ENCODE results near the gene ATP8A2.

DNA sequence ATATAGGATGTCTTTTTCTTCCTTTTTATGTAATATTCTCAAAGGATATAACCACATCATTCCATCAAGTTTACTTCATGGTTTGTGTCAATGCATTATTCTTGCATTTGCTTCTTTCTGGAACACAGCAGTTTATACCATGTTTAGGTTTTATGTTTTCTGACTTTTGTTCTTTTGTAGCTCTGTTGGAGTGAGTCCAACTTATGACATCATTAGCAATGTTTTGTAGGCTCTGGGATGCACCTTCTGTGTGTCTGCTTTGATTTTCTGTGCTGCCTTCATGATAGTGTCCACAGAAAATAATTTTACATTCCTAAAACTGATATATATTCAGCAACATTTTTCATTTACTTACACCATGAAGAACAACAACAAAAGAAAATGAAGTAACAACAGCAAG, 611.1 kb downstream of the ATP8A2 start:
- no peak for TF ChIP-seq BRCA1 (IDR thresholded peaks at IDR 0.05; ENCODE audit: low read depth, low read length)
- TF ChIP-seq, protein P1, sequence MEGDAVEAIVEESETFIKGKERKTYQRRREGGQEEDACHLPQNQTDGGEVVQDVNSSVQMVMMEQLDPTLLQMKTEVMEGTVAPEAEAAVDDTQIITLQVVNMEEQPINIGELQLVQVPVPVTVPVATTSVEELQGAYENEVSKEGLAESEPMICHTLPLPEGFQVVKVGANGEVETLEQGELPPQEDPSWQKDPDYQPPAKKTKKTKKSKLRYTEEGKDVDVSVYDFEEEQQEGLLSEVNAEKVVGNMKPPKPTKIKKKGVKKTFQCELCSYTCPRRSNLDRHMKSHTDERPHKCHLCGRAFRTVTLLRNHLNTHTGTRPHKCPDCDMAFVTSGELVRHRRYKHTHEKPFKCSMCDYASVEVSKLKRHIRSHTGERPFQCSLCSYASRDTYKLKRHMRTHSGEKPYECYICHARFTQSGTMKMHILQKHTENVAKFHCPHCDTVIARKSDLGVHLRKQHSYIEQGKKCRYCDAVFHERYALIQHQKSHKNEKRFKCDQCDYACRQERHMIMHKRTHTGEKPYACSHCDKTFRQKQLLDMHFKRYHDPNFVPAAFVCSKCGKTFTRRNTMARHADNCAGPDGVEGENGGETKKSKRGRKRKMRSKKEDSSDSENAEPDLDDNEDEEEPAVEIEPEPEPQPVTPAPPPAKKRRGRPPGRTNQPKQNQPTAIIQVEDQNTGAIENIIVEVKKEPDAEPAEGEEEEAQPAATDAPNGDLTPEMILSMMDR (IDR thresholded peaks at IDR 0.05; ENCODE audit: control extremely low read depth in 1 of 3, insufficient read depth in 1 of 3, low read depth in 1 of 3, low read length in 3 of 3): no peak
- no peak for TF ChIP-seq POLR2AphosphoS5 (IDR thresholded peaks at IDR 0.05; ENCODE audit: low read depth, low read length)
- no peak for TF ChIP-seq POLR2A (IDR thresholded peaks at IDR 0.05; ENCODE audit: control extremely low read depth in 1 of 2, low read depth in 2 of 2, low read length in 2 of 2)
- TF ChIP-seq EP300 (IDR thresholded peaks at IDR 0.05; ENCODE audit: borderline replicate concordance in 1 of 2, low read depth in 2 of 2, low read length in 2 of 2): no peak
- TF ChIP-seq TEAD4 (IDR thresholded peaks at IDR 0.05; ENCODE audit: low read depth, low read length): no peak
- TF ChIP-seq MAFK (IDR thresholded peaks at IDR 0.05; ENCODE audit: low read depth, low read length): no peak
- no peak for TF ChIP-seq ZNF274 (IDR thresholded peaks at IDR 0.05; ENCODE audit: borderline replicate concordance, extremely low read depth, low read length)
- no peak for TF ChIP-seq BACH1 (IDR thresholded peaks at IDR 0.05; ENCODE audit: low read length)
- TF ChIP-seq NRF1 (IDR thresholded peaks at IDR 0.05; ENCODE audit: low read depth, low read length): no peak
- TF ChIP-seq KDM1A (IDR thresholded peaks at IDR 0.05; ENCODE audit: borderline replicate concordance, low read length): no peak
- no peak for TF ChIP-seq TAF1 (IDR thresholded peaks at IDR 0.05; ENCODE audit: low read depth, low read length)
- no peak for TF ChIP-seq EZH2 (IDR thresholded peaks at IDR 0.05; ENCODE audit: low read depth, low read length, severe bottlenecking)
- no peak for TF ChIP-seq CHD1 (IDR thresholded peaks at IDR 0.05; ENCODE audit: low read depth, low read length)

Measured in H1 (cell line).